Putamen (tissue), 1 donor: ENCODE measurements around the gene NPW.

Source experiments
- DNase-seq: peaks from one replicate; pipeline ENCODE4 v3.0.0-alpha.2; 2016; ENCODE audit warnings: low spot score

NPW gene

GRCh38 chr16:2019518-2019920 lies at the start of gene NPW:
NPW (plus strand) TSS chr16:2019785.
- DNase-seq, result no peak

- peak; percentile 93 for DNase-seq
These were observed 47.6 kb upstream of the NPW start, which contains the start of gene TBL3 for GRCh38 chr16:1971796-1972489. TBL3 (plus strand) TSS chr16:1972053; CDS start chr16:1972165, 112 bp downstream.

- no peak for DNase-seq
These were observed 47.1 kb upstream of the NPW start for GRCh38 chr16:1972490-1972877.

- no peak for DNase-seq
These were observed 46.0 kb upstream of the NPW start for GRCh38 chr16:1973461-1974156.

- DNase-seq, result no peak
These were observed 45.2 kb upstream of the NPW start for GRCh38 chr16:1974157-1975070.

- DNase-seq, result no peak
These were observed 44.0 kb upstream of the NPW start for GRCh38 chr16:1975432-1976215.

GRCh38 chr16:1976216-1976520 lies 43.4 kb upstream of the NPW start:
- no peak for DNase-seq

GRCh38 chr16:1976951-1977874 lies 42.4 kb upstream of the NPW start:
- no peak for DNase-seq

- no peak for DNase-seq
These were observed 41.7 kb upstream of the NPW start for GRCh38 chr16:1977875-1978268.

GRCh38 chr16:1978476-1979120 lies 41.0 kb upstream of the NPW start:
- DNase-seq, result no peak

- DNase-seq, result no peak
These were observed 40.1 kb upstream of the NPW start for GRCh38 chr16:1979271-1980029.

GRCh38 chr16:1980030-1980769 lies 39.4 kb upstream of the NPW start:
- no peak for DNase-seq

GRCh38 chr16:1980770-1981087 lies 38.9 kb upstream of the NPW start:
- no peak for DNase-seq

GRCh38 chr16:1981398-1981836 lies 38.2 kb upstream of the NPW start, which contains the start of gene NOXO1:
NOXO1 (minus strand) TSS chr16:1981469; CDS start chr16:1981179, 290 bp downstream.
- DNase-seq, result no peak

- peak; percentile 32 for DNase-seq
These were observed 37.6 kb upstream of the NPW start for GRCh38 chr16:1982013-1982433.

- DNase-seq, result no peak
These were observed 36.5 kb upstream of the NPW start for GRCh38 chr16:1982991-1983543.

GRCh38 chr16:1983544-1984346 lies 35.8 kb upstream of the NPW start, which contains the start of gene GFER:
GFER (plus strand) TSS chr16:1984193; CDS start chr16:1984219, 26 bp downstream.
- peak; percentile 92 for DNase-seq
